Measurements from ENCODE around the gene EPHA3. TPM values are rescaled to one million over a fixed set of nuclear protein-coding genes. Genes with fewer than 3 reads are reported as not detected.

EPHA3 gene
- total RNA-seq, 1 donor from 2014 or later: 3.3 TPM

- no peak overlapping the region for H3K27ac ChIP-seq
- H3K27me3 ChIP-seq: no peaks in the 10 kb centered on the region
- H3K9me3 ChIP-seq: no peaks in the 10 kb centered on the region
- no peak for TF ChIP-seq CTCF (IDR thresholded peaks at IDR 0.05)
- intact Hi-C loops (cut with DNase I): no loop called here
- H3K4me1 ChIP-seq: no peaks in the 10 kb centered on the region
- H3K36me3 ChIP-seq: no peaks in the 10 kb centered on the region
- no peak for DNase-seq (ENCODE audit: low spot score in 2 of 2)
- no peak overlapping the region for H3K4me3 ChIP-seq
These were observed 158.7 kb downstream of the EPHA3 start for GRCh38 chr3:89266074-89266473.

DNA sequence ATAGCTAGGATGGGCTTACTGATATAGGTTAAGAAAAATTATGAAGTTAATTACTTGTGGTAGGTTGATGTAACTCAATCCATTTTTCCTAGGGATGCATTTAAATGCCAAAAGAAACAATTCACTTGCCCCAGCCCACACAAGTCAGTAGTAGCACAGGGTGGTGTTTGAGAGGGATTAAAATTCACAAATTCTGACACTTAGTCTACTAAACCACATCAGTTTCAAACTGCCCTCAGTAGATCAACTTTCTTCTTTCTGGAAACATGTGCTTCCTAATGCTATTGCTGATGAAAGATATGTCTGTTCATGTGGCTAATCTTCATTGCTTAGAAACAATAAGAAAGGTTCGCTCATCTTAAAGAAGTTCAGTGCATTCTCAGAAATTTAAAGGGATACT is 160.6 kb downstream of the EPHA3 start:
- no peak for TF ChIP-seq CTCF (IDR thresholded peaks at IDR 0.05)
- Histone ChIP-seq H3K4me3 (no peak overlapping the region), H3K9me3 (no peaks in the 10 kb centered on the region), H3K27ac (no peak overlapping the region), H3K36me3 (no peaks in the 10 kb centered on the region), H3K27me3 (no peaks in the 10 kb centered on the region), H3K4me1 (no peaks in the 10 kb centered on the region)
- intact Hi-C loops (cut with DNase I): no loop called here
- no peak for DNase-seq (ENCODE audit: low spot score in 2 of 2)

DNA sequence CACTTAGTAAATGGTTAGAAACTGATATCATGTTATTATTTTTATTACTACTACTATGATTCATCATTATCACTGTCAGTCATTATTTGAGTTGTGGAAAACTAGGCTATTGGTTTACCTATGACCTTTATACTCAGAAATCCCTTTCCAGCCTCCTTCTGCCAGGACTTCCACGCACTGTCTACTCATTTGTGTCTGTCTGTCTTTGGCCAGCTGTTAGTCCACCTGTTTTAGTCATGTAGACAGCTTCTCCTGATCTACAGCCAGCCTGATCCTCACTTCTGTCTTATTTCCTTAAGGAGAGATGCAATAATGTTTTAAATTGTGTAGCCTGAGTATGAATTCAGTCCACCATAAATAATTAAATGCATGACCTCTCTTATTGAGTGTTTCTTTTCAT is 162.8 kb downstream of the EPHA3 start:
- no peak overlapping the region for H3K4me3 ChIP-seq
- no peak for TF ChIP-seq CTCF (IDR thresholded peaks at IDR 0.05)
- no peak overlapping the region for H3K27ac ChIP-seq
- DNase-seq (ENCODE audit: low spot score in 2 of 2): no peak
- H3K36me3 ChIP-seq: no peaks in the 10 kb centered on the region
- H3K4me1 ChIP-seq: no peaks in the 10 kb centered on the region
- no peaks in the 10 kb centered on the region for H3K27me3 ChIP-seq
- H3K9me3 ChIP-seq: no peaks in the 10 kb centered on the region
- intact Hi-C loops (cut with DNase I): no loop called here

GRCh38 chr3:89275001-89275400 is 167.6 kb downstream of the EPHA3 start:
- TF ChIP-seq CTCF (IDR thresholded peaks at IDR 0.05): no peak
- intact Hi-C loops (cut with DNase I): no loop called here
- no peak overlapping the region for H3K27ac ChIP-seq
- no peaks in the 10 kb centered on the region for H3K9me3 ChIP-seq
- H3K4me3 ChIP-seq: no peak overlapping the region
- DNase-seq (ENCODE audit: low spot score in 2 of 2): no peak
- no peaks in the 10 kb centered on the region for H3K4me1 ChIP-seq
- H3K36me3 ChIP-seq: no peaks in the 10 kb centered on the region
- H3K27me3 ChIP-seq: no peaks in the 10 kb centered on the region

GRCh38 chr3:89276116-89276515 is 168.7 kb downstream of the EPHA3 start:
- DNase-seq (ENCODE audit: low spot score in 2 of 2): no peak
- intact Hi-C loops (cut with DNase I): no loop called here
- Histone ChIP-seq H3K36me3 (no peaks in the 10 kb centered on the region), H3K9me3 (no peaks in the 10 kb centered on the region), H3K4me3 (no peak overlapping the region), H3K4me1 (no peaks in the 10 kb centered on the region), H3K27ac (no peak overlapping the region), H3K27me3 (no peaks in the 10 kb centered on the region)
- TF ChIP-seq CTCF (IDR thresholded peaks at IDR 0.05): no peak

- H3K27ac ChIP-seq: no peak overlapping the region
- no peaks in the 10 kb centered on the region for H3K36me3 ChIP-seq
- TF ChIP-seq CTCF (IDR thresholded peaks at IDR 0.05): no peak
- intact Hi-C loops (cut with DNase I): no loop called here
- no peaks in the 10 kb centered on the region for H3K27me3 ChIP-seq
- H3K9me3 ChIP-seq: no peaks in the 10 kb centered on the region
- no peak for DNase-seq (ENCODE audit: low spot score in 2 of 2)
- H3K4me3 ChIP-seq: no peak overlapping the region
- no peaks in the 10 kb centered on the region for H3K4me1 ChIP-seq
These were observed 171.0 kb downstream of the EPHA3 start for GRCh38 chr3:89278302-89279025.

Measured in ascending aorta (tissue), 2 donors.